Measurements from ENCODE around the gene KAT5. TPM values are rescaled to one million over a fixed set of nuclear protein-coding genes. Genes with fewer than 3 reads are reported as not detected.

The KAT5 gene
- 45.4 and 47.3 TPM in 2 replicates for total RNA-seq

DNA sequence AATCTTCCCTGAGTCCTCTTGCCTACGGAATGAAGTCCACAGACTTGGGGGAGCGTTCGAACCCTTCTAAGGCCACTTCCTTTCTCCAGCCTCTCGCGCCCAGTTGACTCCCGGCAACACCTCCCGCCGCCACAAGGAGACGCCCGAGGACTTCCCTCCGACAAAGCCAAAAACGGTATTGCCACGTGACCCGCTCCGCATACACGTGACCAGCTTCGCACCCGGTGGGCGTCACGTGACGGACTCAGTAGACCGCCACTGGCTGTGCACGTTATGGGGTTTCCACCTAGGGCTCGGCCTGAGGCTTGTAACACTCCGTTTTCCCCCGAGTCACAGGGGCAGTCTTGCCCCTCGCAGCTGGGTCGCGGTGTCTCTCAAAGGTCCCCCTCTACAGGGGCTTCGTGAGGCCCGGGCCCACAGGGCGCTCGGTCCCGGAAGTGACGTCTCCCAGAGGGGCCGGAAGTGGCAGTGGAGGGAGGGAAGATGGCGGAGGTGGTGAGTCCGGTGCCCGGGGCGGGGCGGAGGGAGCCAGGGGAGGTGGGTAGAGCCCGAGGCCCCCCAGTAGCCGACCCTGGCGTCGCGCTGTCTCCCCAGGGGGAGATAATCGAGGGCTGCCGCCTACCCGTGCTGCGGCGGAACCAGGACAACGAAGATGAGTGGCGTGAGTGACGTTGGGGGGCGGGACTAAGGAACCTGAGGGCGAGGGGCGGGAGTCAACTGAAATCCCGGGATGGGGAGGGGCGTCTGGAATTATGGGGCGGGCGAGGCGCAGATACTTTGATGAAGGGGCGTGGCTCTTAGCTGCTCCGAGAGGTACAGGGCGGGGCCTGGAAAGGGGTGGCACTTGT, at the start of gene KAT5:
Gene KAT5, plus strand, starts transcription at position 468 of the 848 bp plus-strand sequence. Its CDS starts 16 bp downstream, at position 484.

DNA sequence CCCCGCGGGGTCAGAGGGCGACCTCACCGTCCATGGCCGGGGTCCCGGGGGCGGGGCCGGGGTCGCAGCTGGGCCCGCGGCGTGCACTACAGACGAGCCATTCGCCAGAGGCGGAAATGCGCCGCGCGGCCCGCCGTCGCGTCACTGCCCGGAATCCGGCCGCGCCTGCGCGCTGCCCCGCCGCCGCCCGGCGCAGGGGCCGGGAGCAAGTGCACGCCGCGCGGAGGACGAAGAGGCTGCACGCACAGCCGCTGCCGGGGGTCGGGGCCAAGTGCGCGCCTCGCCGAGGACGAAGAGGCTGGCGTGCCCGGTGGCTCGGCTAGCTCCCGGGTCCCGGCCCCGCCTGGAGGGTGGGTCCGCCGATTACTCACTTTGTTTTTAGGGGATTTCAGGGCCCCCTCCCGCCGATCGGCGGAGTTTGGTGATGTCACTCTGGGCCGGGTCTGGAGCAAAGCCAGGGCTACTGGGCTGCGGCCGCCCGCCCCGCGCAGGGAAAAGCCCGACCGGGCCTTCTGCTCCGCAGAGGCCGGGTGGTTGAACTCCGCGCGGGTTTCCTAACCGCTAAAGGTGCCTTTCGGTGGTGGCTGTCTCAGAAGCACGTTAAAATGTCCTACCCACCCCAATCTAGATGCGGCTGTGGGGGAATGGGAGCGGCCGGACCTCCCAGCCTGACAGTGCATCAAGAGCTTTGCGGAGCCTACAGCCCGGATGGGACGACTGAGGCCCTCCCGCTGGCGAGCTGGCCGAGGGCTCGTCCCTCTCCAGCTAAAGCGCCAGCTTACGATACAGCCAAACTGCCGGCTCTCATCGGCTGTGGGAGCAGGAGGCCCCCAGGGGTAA, 49.0 kb upstream of the KAT5 start, which contains the start of gene RELA:
Gene RELA, minus strand, starts transcription at position 118 of the 840 bp plus-strand sequence. Its CDS starts 84 bp downstream, at position 34.

DNA sequence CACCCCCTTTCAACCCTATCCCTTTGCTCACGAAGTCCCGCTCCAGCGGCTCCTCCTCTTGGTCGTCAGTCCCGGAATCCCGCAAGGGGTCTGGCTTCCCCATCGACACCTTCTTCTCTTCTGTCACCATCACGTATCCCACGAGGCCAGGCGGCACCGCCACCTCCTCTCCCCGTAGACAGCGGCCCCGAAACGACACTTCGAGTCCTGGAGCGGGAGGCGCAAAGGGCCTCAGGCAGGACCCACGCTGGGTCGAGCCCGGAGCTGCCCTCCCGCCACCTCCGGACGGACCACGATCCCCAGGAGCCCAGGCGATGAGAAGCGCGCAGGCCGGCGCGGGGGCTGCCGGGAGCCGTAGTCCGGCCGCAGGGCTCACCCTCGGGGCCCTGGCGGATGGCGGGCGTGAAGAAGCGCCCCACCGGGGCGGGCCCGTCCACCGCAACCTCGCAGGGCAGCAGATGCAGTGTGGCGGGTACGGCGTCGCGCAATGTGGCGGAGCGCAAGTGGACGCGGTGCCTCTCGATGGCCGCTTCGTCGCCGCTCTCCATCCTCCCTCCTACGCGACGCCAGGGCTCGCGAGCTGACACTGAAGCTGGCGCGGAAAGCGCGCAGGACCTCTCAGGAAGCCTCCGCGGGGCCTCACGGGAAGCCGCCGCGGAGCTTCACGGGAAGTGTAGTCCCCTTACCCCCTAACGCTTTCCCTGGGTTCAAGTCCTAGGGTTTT, 8.3 kb downstream of the KAT5 start, which contains the start of gene RNASEH2C:
Gene RNASEH2C, minus strand, starts transcription at position 588 of the 724 bp plus-strand sequence. Its CDS starts 40 bp downstream, at position 548.

Other genes starting within 250 kb of the KAT5 start
- gene MALAT1, start 213.2 kb upstream of the KAT5 start, total RNA-seq, result 13,561 and 20,792 TPM in 2 replicates
- gene SCYL1, start 187.2 kb upstream of the KAT5 start, total RNA-seq, result 77.2 and 139 TPM in 2 replicates
- 38.7 and 93.8 TPM in 2 replicates for gene LTBP3, start 153.9 kb upstream of the KAT5 start, total RNA-seq
- 36.7 and 55.1 TPM in 2 replicates for gene ZNRD2, start 141.8 kb upstream of the KAT5 start, total RNA-seq
- 11.8 and 30.3 TPM in 2 replicates for gene FAM89B, start 139.7 kb upstream of the KAT5 start, total RNA-seq
- 60.4 and 79.7 TPM in 2 replicates for gene EHBP1L1, start 136.2 kb upstream of the KAT5 start, total RNA-seq
- 0.29 and 0.50 TPM in 2 replicates for gene KCNK7, start 116.5 kb upstream of the KAT5 start, total RNA-seq
- gene MAP3K11, start 98.0 kb upstream of the KAT5 start, total RNA-seq, result 25.8 and 26.3 TPM in 2 replicates
- gene PCNX3, start 96.5 kb upstream of the KAT5 start, total RNA-seq, result 22.7 and 30.8 TPM in 2 replicates
- 25.1 and 25.2 TPM in 2 replicates for gene SIPA1, start 74.2 kb upstream of the KAT5 start, total RNA-seq
- gene RELA, start 49.3 kb upstream of the KAT5 start, total RNA-seq, result 9.3 and 23.8 TPM in 2 replicates
- gene RNASEH2C, start 8.5 kb downstream of the KAT5 start, total RNA-seq, result 32.9 and 57.7 TPM in 2 replicates
- gene AP5B1, start 68.7 kb downstream of the KAT5 start, total RNA-seq, result 7.1 and 10.6 TPM in 2 replicates
- gene OVOL1, start 74.8 kb downstream of the KAT5 start, total RNA-seq, result not detected in 2 replicates
- gene SNX32, start 121.7 kb downstream of the KAT5 start, total RNA-seq, result 1.2 and 3.1 TPM in 2 replicates
- 951 and 1,471 TPM in 2 replicates for gene CFL1, start 145.9 kb downstream of the KAT5 start, total RNA-seq
- 47.6 and 51.9 TPM in 2 replicates for gene MUS81, start 148.2 kb downstream of the KAT5 start, total RNA-seq
- gene EFEMP2, start 160.5 kb downstream of the KAT5 start, total RNA-seq, result 56.3 and 157 TPM in 2 replicates
- not detected in 2 replicates for gene CTSW, start 167.6 kb downstream of the KAT5 start, total RNA-seq
- 204 and 244 TPM in 2 replicates for gene FIBP, start 176.2 kb downstream of the KAT5 start, total RNA-seq
- gene CCDC85B, start 178.4 kb downstream of the KAT5 start, total RNA-seq, result 168 and 233 TPM in 2 replicates
- gene FOSL1, start 188.1 kb downstream of the KAT5 start, total RNA-seq, result 19.9 and 24.3 TPM in 2 replicates
- gene C11orf68, start 206.8 kb downstream of the KAT5 start, total RNA-seq, result 30.1 and 37.4 TPM in 2 replicates
- gene DRAP1, start 207.2 kb downstream of the KAT5 start, total RNA-seq, result 255 and 434 TPM in 2 replicates
- gene TSGA10IP, start 233.2 kb downstream of the KAT5 start, total RNA-seq, result 0.33 TPM in 1 of 2 replicates, not detected in the other
- gene SART1, start 249.5 kb downstream of the KAT5 start, total RNA-seq, result 51.1 and 57.1 TPM in 2 replicates

Data from smooth muscle cell of trachea (primary cell).